Kidney (tissue), 14 donors: ENCODE results near the gene BLVRA. TPM values are rescaled to one million over a fixed set of nuclear protein-coding genes. Genes with fewer than 3 reads are reported as not detected.

Experiments
- DNase-seq, 5 donors: peaks; one replicate each; pipeline ENCODE4 v3.0.0-alpha.2; 2013 to 2020
- FAIRE-seq: peaks from 2 replicates; lab custom pipeline; 2012; peaks lifted over from hg19 to GRCh38; lab: Jason Lieb, UNC
- H3K27ac ChIP-seq, 2 donors: one replicate each; pipeline ENCODE4 v1.7.0; 2013; ENCODE audit warnings: low read depth in 2 of 2, low read length in 2 of 2, inconsistent platforms in 1 of 2
- H3K27me3 ChIP-seq: one replicate; pipeline ENCODE4 v1.7.1; 2013; ENCODE audit warnings: low read length, inconsistent platforms; ENCODE audit not compliant: control insufficient read depth, insufficient read depth
- H3K36me3 ChIP-seq, 3 donors: one replicate each; pipeline versions ENCODE4 v1.7.0 to v1.7.1; 2013; ENCODE audit warnings: low read length in 3 of 3, control low read depth in 1 of 3, inconsistent platforms in 1 of 3; ENCODE audit not compliant: insufficient read depth in 3 of 3, control insufficient read depth in 2 of 3
- H3K4me1 ChIP-seq, 3 donors: one replicate each; pipeline versions ENCODE4 v1.7.0 to v1.7.1; 2013; ENCODE audit warnings: low read length in 3 of 3, inconsistent platforms in 1 of 3, low read depth in 1 of 3; ENCODE audit not compliant: control insufficient read depth in 2 of 3, insufficient read depth in 2 of 3
- H3K4me3 ChIP-seq, 3 donors: one replicate each; pipeline versions ENCODE4 v1.7.0 to v1.8.1; 2013; ENCODE audit warnings: low read length in 3 of 3, control low read depth in 1 of 3, inconsistent platforms in 1 of 3
- H3K9ac ChIP-seq, 3 donors: one replicate each; pipeline versions ENCODE4 v1.7.0 to v1.7.1; 2013; ENCODE audit warnings: low read length in 3 of 3, control low read depth in 1 of 3, inconsistent platforms in 1 of 3
- H3K9me3 ChIP-seq, 3 donors: one replicate each; pipeline versions ENCODE4 v1.7.0 to v1.7.1; 2013; ENCODE audit warnings: low read length in 3 of 3, control low read depth in 1 of 3, inconsistent platforms in 1 of 3; ENCODE audit not compliant: control insufficient read depth in 2 of 3, insufficient read depth in 1 of 3
- CTCF ChIP-seq: IDR thresholded peaks from 3 replicates; pipeline ENCODE4 v1.5.1; 2012; ENCODE audit warnings: mild to moderate bottlenecking, moderate library complexity, borderline replicate concordance; ENCODE audit not compliant: insufficient read depth; ENCODE audit errors: extremely low read depth
- intact Hi-C: fragments of 100-400 bp; cut with DNase I; formaldehyde crosslinking; loops from one replicate; pipeline ENCODE4 v1.11.1; 2022
- polyA plus RNA-seq: library from polyadenylated mRNA; stranded (reverse); fragments of 350-450 nt; fragmentation: Illumina TruSeq; extraction: RNeasy Lipid Tissue Mini Kit (QIAGEN cat#74804); gene quantifications from one replicate; pipeline ENCODE4 v1.2.3, GENCODE V29; 2014; ENCODE audit warnings: low read depth, low replicate concordance; ENCODE audit not compliant: insufficient read depth
- total RNA-seq: library from RNA; stranded (reverse); fragmentation: NEBNext Ultra II Directional; extraction: Animal tissue kit (Norgen Biotek cat#: 25700); gene quantifications from one replicate; pipeline ENCODE4 v1.2.1, GENCODE V29; 2021
- donor health status: control.
- donor health status: control.
- donor health status: control.
- donor health status: control.
- donor health status: control.
- donor health status: DM: yes; HTN: yes; CAD: no.
- donor health status: Normal renal cell carcinoma (clear cell type).

The BLVRA gene
- total and polyA plus RNA-seq, 2 donors from 2014 or later, result 69.6 to 86.9 TPM

DNA sequence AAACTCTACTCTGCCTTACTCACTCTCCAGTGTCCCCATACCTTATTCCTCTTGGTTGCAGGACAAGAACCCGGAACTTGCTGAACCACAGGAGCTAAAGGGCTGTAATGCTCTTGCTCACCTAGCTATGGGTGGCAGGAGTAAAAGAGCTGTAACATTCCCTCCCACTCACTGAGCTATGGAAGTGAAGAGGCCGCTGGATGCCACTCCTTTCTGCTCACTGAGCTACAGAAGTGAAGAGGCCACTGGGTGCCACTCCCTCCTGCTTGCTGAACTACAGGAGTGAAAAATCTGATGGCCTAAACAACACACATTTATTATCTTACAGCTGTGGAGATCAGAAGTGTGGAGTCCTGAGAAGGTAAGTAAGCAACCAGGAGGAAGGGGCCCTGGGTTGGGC lies 93.3 kb downstream of the BLVRA start:
- no peak for TF ChIP-seq CTCF
- no peaks in the 10 kb centered on the region for H3K27me3 ChIP-seq
- no peak overlapping the region for H3K9ac ChIP-seq
- H3K27ac ChIP-seq, result no peak overlapping the region
- no peaks in the 10 kb centered on the region for H3K36me3 ChIP-seq
- FAIRE-seq (no peak), DNase-seq (no peak)
- no peaks in the 10 kb centered on the region for H3K9me3 ChIP-seq
- H3K4me1 ChIP-seq, result no peaks in the 10 kb centered on the region
- intact Hi-C loops, result no loop called here
- no peak overlapping the region for H3K4me3 ChIP-seq

DNA sequence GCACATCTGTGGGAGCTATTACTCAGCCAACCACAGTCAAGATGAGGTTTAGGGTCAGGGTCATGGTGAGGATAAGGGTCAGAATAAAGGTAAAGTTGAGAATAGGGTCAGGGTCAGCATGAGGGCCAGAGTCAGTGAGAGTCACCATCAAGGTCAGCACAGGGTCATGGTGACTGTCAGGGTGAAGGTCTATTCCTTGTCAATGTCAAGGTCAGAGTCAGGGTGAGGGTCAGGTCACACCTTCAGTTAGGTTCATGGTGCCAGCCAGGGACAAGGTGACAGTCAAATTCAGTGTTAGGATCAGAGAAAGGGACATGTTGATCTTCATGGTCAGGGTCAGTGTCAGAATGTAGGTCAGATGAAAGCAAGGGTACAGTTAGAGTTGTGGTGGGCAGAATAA lies 96.7 kb downstream of the BLVRA start:
- Histone ChIP-seq H3K9ac (no peak overlapping the region), H3K4me1 (no peaks in the 10 kb centered on the region), H3K27ac (no peak overlapping the region), H3K27me3 (no peaks in the 10 kb centered on the region), H3K36me3 (no peaks in the 10 kb centered on the region), H3K4me3 (no peak overlapping the region), H3K9me3 (no peaks in the 10 kb centered on the region)
- DNase-seq (no peak), FAIRE-seq (no peak)
- intact Hi-C loops, result no loop called here
- no peak for TF ChIP-seq CTCF

DNA sequence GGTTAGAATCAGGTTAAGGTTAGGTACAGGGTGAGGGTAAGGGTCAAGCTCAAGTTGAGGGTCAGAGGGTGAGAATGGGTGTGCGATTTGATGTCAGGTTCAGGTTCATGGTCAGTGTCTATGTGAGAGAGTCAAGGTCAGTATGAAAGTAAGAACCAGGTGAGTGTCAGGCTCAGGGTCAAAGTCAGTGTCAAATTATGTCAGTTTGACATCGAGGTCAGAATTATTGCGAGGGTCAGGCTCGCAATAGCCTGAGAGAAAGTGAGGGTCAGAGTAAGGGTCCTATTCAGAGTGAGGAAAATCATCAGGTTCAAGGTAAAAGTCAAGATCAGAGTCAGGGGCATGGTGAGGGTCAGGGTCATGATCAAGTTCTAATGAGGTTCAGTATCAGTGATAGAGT lies 97.8 kb downstream of the BLVRA start:
- no peak for FAIRE-seq
- Histone ChIP-seq H3K36me3 (no peaks in the 10 kb centered on the region), H3K4me3 (no peak overlapping the region), H3K9me3 (no peaks in the 10 kb centered on the region), H3K27ac (no peak overlapping the region), H3K9ac (no peak overlapping the region), H3K4me1 (no peaks in the 10 kb centered on the region), H3K27me3 (no peaks in the 10 kb centered on the region)
- no peak for TF ChIP-seq CTCF
- intact Hi-C loops, result no loop called here
- DNase-seq, result no peak

Other genes with a start within 250 kb of the BLVRA start
- 15.5 TPM for gene STK17A, start 175.6 kb upstream of the BLVRA start, total RNA-seq
- gene STK17A, start 175.6 kb upstream of the BLVRA start, polyA plus RNA-seq, result 12.8 TPM
- gene COA1, start 29.2 kb upstream of the BLVRA start, total RNA-seq, result 49.6 TPM
- 58.9 TPM for gene COA1, start 29.2 kb upstream of the BLVRA start, polyA plus RNA-seq
- 71.2 TPM for gene MRPS24, start 110.8 kb downstream of the BLVRA start, total RNA-seq
- gene MRPS24, start 110.8 kb downstream of the BLVRA start, polyA plus RNA-seq, result 276 TPM
- 41.0 TPM for gene URGCP, start 147.9 kb downstream of the BLVRA start, total RNA-seq
- gene URGCP, start 147.9 kb downstream of the BLVRA start, polyA plus RNA-seq, result 32.9 TPM
- gene UBE2D4, start 167.8 kb downstream of the BLVRA start, total RNA-seq, result 21.4 TPM
- 27.8 TPM for gene UBE2D4, start 167.8 kb downstream of the BLVRA start, polyA plus RNA-seq
- gene SPDYE1, start 239.2 kb downstream of the BLVRA start, total RNA-seq, result not detected
- gene SPDYE1, start 239.2 kb downstream of the BLVRA start, polyA plus RNA-seq, result not detected